EH (cell line): Measurements from ENCODE around the gene CTXN1.

Experiments used
- DNase-seq: peaks from one replicate; pipeline ENCODE4 v3.0.0-alpha.2; 2015; ENCODE audit warnings: low read depth

CTXN1 gene

GRCh38 chr19:7914099-7914498, 11.8 kb downstream of the CTXN1 start:
- DNase-seq, result no peak

GRCh38 chr19:7913652-7914051, 12.3 kb downstream of the CTXN1 start:
- DNase-seq, result no peak

GRCh38 chr19:7912697-7913564, 13.0 kb downstream of the CTXN1 start:
- DNase-seq, result no peak

- no peak for DNase-seq
These were observed 13.7 kb downstream of the CTXN1 start for GRCh38 chr19:7912144-7912696.

GRCh38 chr19:7911508-7912143, 14.3 kb downstream of the CTXN1 start:
- DNase-seq, result no peak

GRCh38 chr19:7910321-7911161, 15.4 kb downstream of the CTXN1 start:
- no peak for DNase-seq

- DNase-seq, result no peak
These were observed 16.4 kb downstream of the CTXN1 start for GRCh38 chr19:7909471-7910067.

- no peak for DNase-seq
These were observed 17.0 kb downstream of the CTXN1 start for GRCh38 chr19:7908742-7909461.

- DNase-seq, result no peak
These were observed 17.7 kb downstream of the CTXN1 start for GRCh38 chr19:7908078-7908699.

- no peak for DNase-seq
These were observed 18.4 kb downstream of the CTXN1 start for GRCh38 chr19:7907544-7907943.

GRCh38 chr19:7907122-7907521, 18.8 kb downstream of the CTXN1 start:
- no peak for DNase-seq

- DNase-seq, result no peak
These were observed 20.1 kb downstream of the CTXN1 start for GRCh38 chr19:7905859-7906258.

GRCh38 chr19:7905268-7905667, 20.7 kb downstream of the CTXN1 start:
- no peak for DNase-seq

- DNase-seq, result no peak
These were observed 21.6 kb downstream of the CTXN1 start for GRCh38 chr19:7904074-7905020.

- DNase-seq, result peak; percentile 99
These were observed 22.5 kb downstream of the CTXN1 start, which contains the start of gene MAP2K7 for GRCh38 chr19:7903244-7904073. Gene MAP2K7 (plus strand): TSS chr19:7903877. CDS start chr19:7903945, 68 bp downstream.

- DNase-seq, result peak; percentile 24
These were observed 23.1 kb downstream of the CTXN1 start for GRCh38 chr19:7902796-7903243.

GRCh38 chr19:7901337-7901736, 24.6 kb downstream of the CTXN1 start:
- no peak for DNase-seq

- DNase-seq, result no peak
These were observed 25.0 kb downstream of the CTXN1 start for GRCh38 chr19:7900931-7901330.
